Fibroblast of lung (primary cell): ENCODE measurements around the gene DTX1. TPM values are rescaled to one million over a fixed set of nuclear protein-coding genes. Genes with fewer than 3 reads are reported as not detected.

Experiments used
- DNase-seq, 2 donors: peaks; one replicate each; pipeline versions ENCODE4 v3.0.0 to v3.0.0-alpha.2; 2010; ENCODE audit warnings: low read depth in 2 of 2
- H2AFZ ChIP-seq: 2 replicates; pipeline ENCODE4 v1.5.1; 2012; ENCODE audit warnings: low read length, control low read depth, inconsistent platforms
- H3K27ac ChIP-seq: 2 replicates; pipeline ENCODE4 v1.5.1; 2011; ENCODE audit warnings: low read length, control low read depth; ENCODE audit not compliant: insufficient read depth
- H3K27me3 ChIP-seq: 2 replicates; pipeline ENCODE4 v1.5.1; 2011; ENCODE audit warnings: mild to moderate bottlenecking, low read length; ENCODE audit not compliant: control insufficient read depth, insufficient read depth
- H3K36me3 ChIP-seq: 2 replicates; pipeline ENCODE4 v1.5.1; 2011; ENCODE audit warnings: low read length; ENCODE audit not compliant: control insufficient read depth, insufficient read depth
- H3K4me1 ChIP-seq: 2 replicates; pipeline ENCODE4 v1.5.1; 2011; ENCODE audit warnings: low read length; ENCODE audit not compliant: control insufficient read depth, insufficient read depth; ENCODE audit errors: extremely low read depth
- H3K4me2 ChIP-seq: 2 replicates; pipeline ENCODE4 v1.5.1; 2011; ENCODE audit warnings: low read length, control low read depth; ENCODE audit not compliant: insufficient read depth; ENCODE audit errors: extremely low read depth
- H3K4me3 ChIP-seq, 4 experiments: fragments of 200-600 bp in 1 of 4; sonication (generic) in 1 of 4; replicated peaks in 1 of 4; 2 replicates each; pipeline ENCODE4 v1.5.1; 2011 to 2016; ENCODE audit warnings: low read length in 4 of 4, low read depth in 3 of 4, mild to moderate bottlenecking in 3 of 4, control low read depth in 2 of 4, inconsistent platforms in 1 of 4, mixed read lengths in 1 of 4; ENCODE audit not compliant: insufficient read depth in 1 of 4; ENCODE audit errors: control extremely low read depth in 1 of 4
- H3K79me2 ChIP-seq: 2 replicates; pipeline ENCODE4 v1.5.1; 2012; ENCODE audit warnings: mild to moderate bottlenecking, low read length, inconsistent platforms; ENCODE audit not compliant: control insufficient read depth, insufficient read depth
- H3K9ac ChIP-seq: 2 replicates; pipeline ENCODE4 v1.5.1; 2011; ENCODE audit warnings: mild to moderate bottlenecking, low read length, control low read depth; ENCODE audit not compliant: insufficient read depth
- H3K9me3 ChIP-seq: 2 replicates; pipeline ENCODE4 v1.5.1; 2012; ENCODE audit warnings: low read depth, low read length; ENCODE audit not compliant: control insufficient read depth, insufficient read depth
- H4K20me1 ChIP-seq: 2 replicates; pipeline ENCODE4 v1.5.1; 2011; ENCODE audit warnings: low read length; ENCODE audit not compliant: control insufficient read depth, insufficient read depth; ENCODE audit errors: extremely low read depth
- CTCF ChIP-seq, 2 donors: IDR thresholded peaks in 1 of 2; conservative IDR thresholded peaks in 1 of 2; 1 replicate in 1 of 2; 2 replicates in 1 of 2; pipeline ENCODE4 v1.5.1; 2011 to 2012; ENCODE audit warnings: low read length in 2 of 2, control low read depth in 1 of 2, inconsistent platforms in 1 of 2, low read depth in 1 of 2, mild to moderate bottlenecking in 1 of 2
- EZH2 ChIP-seq: IDR thresholded peaks from 2 replicates; pipeline ENCODE4 v1.5.1; 2012; ENCODE audit warnings: low read length, control low read depth, mild to moderate bottlenecking; ENCODE audit errors: missing control alignments
- polyA plus RNA-seq, 2 donors: library from polyadenylated mRNA; depleted of rRNA in 1 of 2; stranded (reverse) in 1 of 2; unstranded in 1 of 2; fragments of >200 nt; gene quantifications; 2 replicates each; pipeline ENCODE4 v1.2.1, GENCODE V29; 2011 to 2012; ENCODE audit warnings: missing spikeins in 1 of 2
- total RNA-seq: library from RNA; depleted of rRNA; stranded (reverse); fragments of >200 nt; gene quantifications from 2 replicates; pipeline ENCODE4 v1.2.1, GENCODE V29; 2014

The DTX1 gene
- total and polyA plus RNA-seq, 2 donors (not counting 1 experiment from before 2014, with no cell fraction given), result not detected

- no peaks in the 10 kb centered on the region for H3K36me3 ChIP-seq
- H3K9ac ChIP-seq, result no peak overlapping the region
- H3K4me2 ChIP-seq, result no peak overlapping the region
- H4K20me1 ChIP-seq, result no peaks in the 10 kb centered on the region
- H3K9me3 ChIP-seq, result no peaks in the 10 kb centered on the region
- no peak for TF ChIP-seq EZH2
- no peak for TF ChIP-seq CTCF (conservative IDR thresholded peaks at IDR 0.05 in 1 of 2, IDR thresholded peaks at IDR 0.05 in 1 of 2; ENCODE audit: low read depth in 1 of 2, low read length in 2 of 2)
- H3K27me3 ChIP-seq, result no peaks in the 10 kb centered on the region
- H2AFZ ChIP-seq, result no peak overlapping the region
- no peak for DNase-seq
- H3K4me3 ChIP-seq, result no peak overlapping the region
- no peak overlapping the region for H3K27ac ChIP-seq
- H3K79me2 ChIP-seq, result no peaks in the 10 kb centered on the region
- no peaks in the 10 kb centered on the region for H3K4me1 ChIP-seq
Measured at GRCh38 chr12:113109872-113110599, 53.5 kb downstream of the DTX1 start.

- no peak overlapping the region for H3K9ac ChIP-seq
- no peak overlapping the region for H3K4me3 ChIP-seq
- H3K79me2 ChIP-seq, result no peaks in the 10 kb centered on the region
- no peak overlapping the region for H3K4me2 ChIP-seq
- H3K36me3 ChIP-seq, result no peaks in the 10 kb centered on the region
- DNase-seq, result no peak
- no peaks in the 10 kb centered on the region for H3K4me1 ChIP-seq
- no peak overlapping the region for H2AFZ ChIP-seq
- H3K27ac ChIP-seq, result no peak overlapping the region
- no peaks in the 10 kb centered on the region for H3K27me3 ChIP-seq
- no peaks in the 10 kb centered on the region for H4K20me1 ChIP-seq
- TF ChIP-seq CTCF (conservative IDR thresholded peaks at IDR 0.05 in 1 of 2, IDR thresholded peaks at IDR 0.05 in 1 of 2; ENCODE audit: low read depth in 1 of 2, low read length in 2 of 2), result no peak
- TF ChIP-seq EZH2, result no peak
- no peaks in the 10 kb centered on the region for H3K9me3 ChIP-seq
Measured at GRCh38 chr12:113111247-113111646, 54.7 kb downstream of the DTX1 start.

- no peak overlapping the region for H3K4me3 ChIP-seq
- no peak for DNase-seq
- H4K20me1 ChIP-seq, result no peaks in the 10 kb centered on the region
- TF ChIP-seq EZH2, result no peak
- H3K4me2 ChIP-seq, result no peak overlapping the region
- no peak overlapping the region for H3K27ac ChIP-seq
- H3K79me2 ChIP-seq, result no peaks in the 10 kb centered on the region
- H2AFZ ChIP-seq, result no peak overlapping the region
- H3K36me3 ChIP-seq, result no peaks in the 10 kb centered on the region
- no peaks in the 10 kb centered on the region for H3K27me3 ChIP-seq
- H3K9me3 ChIP-seq, result no peaks in the 10 kb centered on the region
- H3K4me1 ChIP-seq, result no peaks in the 10 kb centered on the region
- H3K9ac ChIP-seq, result no peak overlapping the region
Measured at GRCh38 chr12:113112043-113112899, 55.7 kb downstream of the DTX1 start.
